Heart left ventricle (tissue), 13 donors: Measurements from ENCODE around the gene GALNT8.
"Not testable (repeated sequence)": the region's sequence is repeated elsewhere in the genome, so short reads cannot be mapped to it uniquely, and the experiment has no call there.

Experiments
- POLR2A ChIP-seq, 2 donors: fragments of 450-650 bp; IDR thresholded peaks; one replicate each; pipeline ENCODE4 v1.6.1; 2017; ENCODE audit warnings: antibody characterized with exemption in 2 of 2, mild to moderate bottlenecking in 2 of 2, moderate library complexity in 2 of 2
- TF ChIP-seq, protein P1 (sequence below), 12 donors: fragments of 200-600 bp; sonication (generic) in 4 of 12; IDR thresholded peaks; one replicate each; pipeline versions ENCODE4 v1.5.0 to v1.8.0; 2018 to 2022; ENCODE audit warnings: antibody characterized with exemption in 12 of 12, mild to moderate bottlenecking in 5 of 12
- donor health status: ischemic (EF 13 %, LVEDD 7.1; RV severe dilation, severe dysfunction).
- donor health status: DM: no; HTN: yes; CAD: no.
- donor health status: DM: no; HTN: no; CAD: no.
- donor health status: ischemic (EF 25% LVEDD 6.9; RV normal size, moderate dysfunction).
- donor health status: ischemic (EF 25% LVEDD 5.7; RV mildly dilated, moderate dysfunction).
- donor health status: ischemic (EF 35%, LVEDD 5.7; RV mildly dilated, moderate dysfunction).
- donor health status: nonischemic (EF 11% LVEDD 7.7; RV severe dilation, severe dysfunction).
- donor health status: DM: yes; HTN: yes; CAD: no.
- donor health status: PGD.
- donor health status: ischemic (EF 29% LVEDD 5.4; RV normal size, mild dysfunction).
- donor health status: nonischemic (EF 23%, LVEDD 6.1; RV moderate dilation, normal function).

DNA sequence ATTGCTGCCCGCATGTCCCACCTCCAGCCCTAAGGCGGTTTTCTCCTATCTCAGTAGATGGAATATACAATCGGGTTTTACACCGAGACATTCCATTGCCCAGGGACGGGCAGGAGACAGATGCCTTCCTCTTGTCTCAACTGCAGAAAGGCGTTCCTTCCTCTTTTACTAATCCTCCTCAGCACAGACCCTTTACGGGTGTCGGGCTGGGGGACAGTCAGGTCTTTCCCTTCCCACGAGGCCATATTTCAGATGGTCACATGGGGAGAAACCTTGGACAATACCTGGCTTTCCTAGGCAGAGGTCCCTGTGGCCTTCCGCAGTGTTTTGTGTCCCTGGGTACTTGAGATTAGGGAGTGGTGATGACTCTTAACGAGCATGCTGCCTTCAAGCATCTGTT, 1.4 kb downstream of the GALNT8 start:
- TF ChIP-seq, protein P1, sequence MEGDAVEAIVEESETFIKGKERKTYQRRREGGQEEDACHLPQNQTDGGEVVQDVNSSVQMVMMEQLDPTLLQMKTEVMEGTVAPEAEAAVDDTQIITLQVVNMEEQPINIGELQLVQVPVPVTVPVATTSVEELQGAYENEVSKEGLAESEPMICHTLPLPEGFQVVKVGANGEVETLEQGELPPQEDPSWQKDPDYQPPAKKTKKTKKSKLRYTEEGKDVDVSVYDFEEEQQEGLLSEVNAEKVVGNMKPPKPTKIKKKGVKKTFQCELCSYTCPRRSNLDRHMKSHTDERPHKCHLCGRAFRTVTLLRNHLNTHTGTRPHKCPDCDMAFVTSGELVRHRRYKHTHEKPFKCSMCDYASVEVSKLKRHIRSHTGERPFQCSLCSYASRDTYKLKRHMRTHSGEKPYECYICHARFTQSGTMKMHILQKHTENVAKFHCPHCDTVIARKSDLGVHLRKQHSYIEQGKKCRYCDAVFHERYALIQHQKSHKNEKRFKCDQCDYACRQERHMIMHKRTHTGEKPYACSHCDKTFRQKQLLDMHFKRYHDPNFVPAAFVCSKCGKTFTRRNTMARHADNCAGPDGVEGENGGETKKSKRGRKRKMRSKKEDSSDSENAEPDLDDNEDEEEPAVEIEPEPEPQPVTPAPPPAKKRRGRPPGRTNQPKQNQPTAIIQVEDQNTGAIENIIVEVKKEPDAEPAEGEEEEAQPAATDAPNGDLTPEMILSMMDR (IDR thresholded peaks at IDR 0.05), result not testable (repeated sequence)
- TF ChIP-seq POLR2A (IDR thresholded peaks at IDR 0.05), result not testable (repeated sequence)
